ENCODE results near the gene AK1. TPM values are rescaled to one million over a fixed set of nuclear protein-coding genes. Genes with fewer than 3 reads are reported as not detected.

AK1 gene
- total RNA-seq, 1 experiment from 2014 or later: 31.6 TPM

DNA sequence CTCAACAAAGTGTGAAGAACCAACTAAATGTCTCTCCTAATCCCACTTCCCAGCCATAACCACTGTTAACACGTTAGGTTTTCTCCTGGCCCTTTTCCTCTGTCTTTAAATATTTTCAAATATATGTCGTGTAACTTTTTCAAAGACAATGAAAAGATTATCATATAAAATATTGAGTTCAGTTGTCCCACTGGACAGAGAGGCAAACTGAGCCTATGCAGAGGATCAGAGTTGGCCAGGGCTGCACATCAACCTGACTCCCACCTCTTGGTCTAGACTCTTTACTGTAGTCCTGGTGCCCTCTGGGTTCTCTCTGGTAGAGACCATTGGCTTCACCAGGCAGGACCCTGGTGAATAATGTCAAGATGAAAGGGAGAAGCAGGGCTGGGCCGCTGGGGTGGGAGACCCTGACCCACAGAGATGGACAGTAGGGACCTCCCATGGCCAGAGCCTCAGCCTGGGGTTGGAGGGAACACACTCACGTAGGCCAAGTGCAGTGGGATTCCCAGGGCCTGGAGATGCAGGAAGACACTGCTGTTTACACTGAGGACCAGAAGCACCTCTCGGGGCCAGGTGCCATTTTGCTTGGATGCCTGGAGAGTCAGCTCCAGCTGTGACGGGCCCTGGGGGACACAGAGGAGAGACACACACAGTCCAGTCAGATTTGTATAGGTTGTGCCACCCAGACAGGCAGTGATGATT, 48.1 kb downstream of the AK1 start:
- Histone ChIP-seq H3K27me3 (ENCODE audit: insufficient read depth, low read length) (0 out of 2 replicates have a peak, but pooled peaks cover 2% of the 10 kb centered on the region), H4K5ac (ENCODE audit: insufficient read length, low read depth, low read length) (no peak overlapping the region), H2BK20ac (ENCODE audit: low read depth, low read length, poor library complexity, severe bottlenecking) (no peak overlapping the region), H4K8ac (replicated peaks; ENCODE audit: insufficient read length, low read depth, low read length) (no peak overlapping the region), H2AK5ac (ENCODE audit: insufficient read length, low read length) (no peak overlapping the region), H3K4me2 (ENCODE audit: insufficient read depth, insufficient read length, low read length) (no peak overlapping the region), H3K14ac (ENCODE audit: insufficient read depth, low read length) (no peak overlapping the region), H3K79me2 (ENCODE audit: insufficient read depth, low read length) (no peaks in the 10 kb centered on the region), H2BK12ac (ENCODE audit: insufficient read length, low read depth, low read length) (no peak overlapping the region), H4K91ac (ENCODE audit: insufficient read length, low read depth, low read length) (no peak overlapping the region), H3K4ac (ENCODE audit: low read depth, low read length) (no peak overlapping the region), H3T11ph (ENCODE audit: low read length) (no peak overlapping the region), H3K9me3 (ENCODE audit: control insufficient read depth, low read depth, low read length) (no peaks in the 10 kb centered on the region), H3K27ac (ENCODE audit: insufficient read length, low read depth, low read length) (no peak overlapping the region), H2AFZ (ENCODE audit: low read length) (no peak overlapping the region), H3K18ac (ENCODE audit: insufficient read length, low read depth, low read length) (no peak overlapping the region), H3K56ac (ENCODE audit: insufficient read length, low read depth, low read length) (no peak overlapping the region), H2BK5ac (ENCODE audit: insufficient read length, low read length) (no peak overlapping the region), H4K20me1 (ENCODE audit: control insufficient read depth, insufficient read depth, insufficient read length) (no peaks in the 10 kb centered on the region), H3K9ac (ENCODE audit: extremely low read depth, insufficient read length, low read length) (no peak overlapping the region), H3K79me1 (ENCODE audit: insufficient read depth, low read depth, low read length, poor library complexity, severe bottlenecking) (no peaks in the 10 kb centered on the region), H3K23ac (ENCODE audit: insufficient read length, low read depth, low read length) (no peak overlapping the region), H2BK120ac (ENCODE audit: low read depth, low read length, poor library complexity, severe bottlenecking) (no peak overlapping the region), H3K23me2 (ENCODE audit: insufficient read length, low read depth, low read length, poor library complexity, severe bottlenecking) (peaks cover 7% of the 10 kb centered on the region), H3K4me1 (ENCODE audit: insufficient read depth, low read length) (no peaks in the 10 kb centered on the region; the same call in 1 of the 2 replicates), H2BK15ac (ENCODE audit: low read depth, low read length) (no peak overlapping the region)
- DNase-seq: no peak
- H3K4me3 Mint-ChIP-seq: no peak overlapping the region
- H3K4me1 Mint-ChIP-seq: peaks cover 23 to 43% of the 10 kb centered on the region in 2 experiments
- no peaks in the 10 kb centered on the region; a peak in 1 of 7 replicates for H3K36me3 Mint-ChIP-seq (ENCODE audit: insufficient read depth in 1 of 3, low read depth in 3 of 3)
- no peaks in the 10 kb centered on the region for H3K9me3 Mint-ChIP-seq
- TF ChIP-seq, protein P1, sequence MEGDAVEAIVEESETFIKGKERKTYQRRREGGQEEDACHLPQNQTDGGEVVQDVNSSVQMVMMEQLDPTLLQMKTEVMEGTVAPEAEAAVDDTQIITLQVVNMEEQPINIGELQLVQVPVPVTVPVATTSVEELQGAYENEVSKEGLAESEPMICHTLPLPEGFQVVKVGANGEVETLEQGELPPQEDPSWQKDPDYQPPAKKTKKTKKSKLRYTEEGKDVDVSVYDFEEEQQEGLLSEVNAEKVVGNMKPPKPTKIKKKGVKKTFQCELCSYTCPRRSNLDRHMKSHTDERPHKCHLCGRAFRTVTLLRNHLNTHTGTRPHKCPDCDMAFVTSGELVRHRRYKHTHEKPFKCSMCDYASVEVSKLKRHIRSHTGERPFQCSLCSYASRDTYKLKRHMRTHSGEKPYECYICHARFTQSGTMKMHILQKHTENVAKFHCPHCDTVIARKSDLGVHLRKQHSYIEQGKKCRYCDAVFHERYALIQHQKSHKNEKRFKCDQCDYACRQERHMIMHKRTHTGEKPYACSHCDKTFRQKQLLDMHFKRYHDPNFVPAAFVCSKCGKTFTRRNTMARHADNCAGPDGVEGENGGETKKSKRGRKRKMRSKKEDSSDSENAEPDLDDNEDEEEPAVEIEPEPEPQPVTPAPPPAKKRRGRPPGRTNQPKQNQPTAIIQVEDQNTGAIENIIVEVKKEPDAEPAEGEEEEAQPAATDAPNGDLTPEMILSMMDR (conservative IDR thresholded peaks at IDR 0.05): no peak
- H3K27ac Mint-ChIP-seq: no peak overlapping the region; a peak in 2 of 7 replicates
- peaks cover 24% of the 10 kb centered on the region for H3K27me3 Mint-ChIP-seq (ENCODE audit: low read depth)
- no CpG with 5 or more reads among the region's 6 CpGs for WGBS (ENCODE audit: extremely low coverage, insufficient read length, low lambda C conversion rate)

All from H9 (cell line).